Astrocyte (in vitro differentiated cells and primary cell): ENCODE measurements around the gene TNFRSF1A.

ENCODE experiments used
- EZH2 ChIP-seq: IDR thresholded peaks from 2 replicates; pipeline ENCODE4 v1.6.1; 2012; ENCODE audit warnings: mild to moderate bottlenecking, low read length, inconsistent platforms; ENCODE audit not compliant: insufficient read depth
- TF ChIP-seq, protein P1 (sequence below): IDR thresholded peaks from 2 replicates; pipeline ENCODE4 v1.5.1; 2011; ENCODE audit warnings: low read depth, mild to moderate bottlenecking, inconsistent platforms, low read length, moderate library complexity; ENCODE audit not compliant: insufficient read depth

DNA sequence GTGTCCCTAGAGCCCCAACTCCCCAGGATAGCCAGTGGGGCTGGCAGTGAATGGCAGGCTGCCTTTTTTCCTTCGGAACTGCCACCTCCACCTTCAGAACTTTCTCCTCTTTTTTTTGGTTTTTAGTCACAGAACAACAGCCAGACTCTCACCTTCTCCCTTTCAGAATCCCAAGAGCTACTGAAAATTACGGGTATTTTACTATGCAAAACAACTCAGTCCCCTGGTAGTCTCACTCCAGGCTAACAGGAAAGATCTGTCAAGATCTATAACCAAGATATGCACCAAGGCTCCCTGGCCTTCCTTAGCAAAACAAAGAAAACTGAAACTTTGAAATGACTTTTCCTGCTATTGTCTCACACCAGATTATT lies 18.9 kb downstream of the TNFRSF1A start:
- no peak for TF ChIP-seq EZH2
- TF ChIP-seq, protein P1, sequence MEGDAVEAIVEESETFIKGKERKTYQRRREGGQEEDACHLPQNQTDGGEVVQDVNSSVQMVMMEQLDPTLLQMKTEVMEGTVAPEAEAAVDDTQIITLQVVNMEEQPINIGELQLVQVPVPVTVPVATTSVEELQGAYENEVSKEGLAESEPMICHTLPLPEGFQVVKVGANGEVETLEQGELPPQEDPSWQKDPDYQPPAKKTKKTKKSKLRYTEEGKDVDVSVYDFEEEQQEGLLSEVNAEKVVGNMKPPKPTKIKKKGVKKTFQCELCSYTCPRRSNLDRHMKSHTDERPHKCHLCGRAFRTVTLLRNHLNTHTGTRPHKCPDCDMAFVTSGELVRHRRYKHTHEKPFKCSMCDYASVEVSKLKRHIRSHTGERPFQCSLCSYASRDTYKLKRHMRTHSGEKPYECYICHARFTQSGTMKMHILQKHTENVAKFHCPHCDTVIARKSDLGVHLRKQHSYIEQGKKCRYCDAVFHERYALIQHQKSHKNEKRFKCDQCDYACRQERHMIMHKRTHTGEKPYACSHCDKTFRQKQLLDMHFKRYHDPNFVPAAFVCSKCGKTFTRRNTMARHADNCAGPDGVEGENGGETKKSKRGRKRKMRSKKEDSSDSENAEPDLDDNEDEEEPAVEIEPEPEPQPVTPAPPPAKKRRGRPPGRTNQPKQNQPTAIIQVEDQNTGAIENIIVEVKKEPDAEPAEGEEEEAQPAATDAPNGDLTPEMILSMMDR = no peak
